Skeletal muscle tissue (tissue), 4 donors: Measurements from ENCODE around the gene CYP1B1. TPM values are rescaled to one million over a fixed set of nuclear protein-coding genes. Genes with fewer than 3 reads are reported as not detected.
"Not testable (repeated sequence)": the region's sequence is repeated elsewhere in the genome, so short reads cannot be mapped to it uniquely, and the experiment has no call there.

Source experiments
- H3K27ac ChIP-seq: one replicate; pipeline ENCODE4 v1.7.0; 2013; ENCODE audit warnings: mild to moderate bottlenecking, low read depth, low read length, inconsistent platforms
- H3K27me3 ChIP-seq, 3 donors: one replicate each; pipeline ENCODE4 v1.7.0; 2013; ENCODE audit warnings: low read length in 3 of 3; ENCODE audit not compliant: control insufficient read depth in 3 of 3, insufficient read depth in 3 of 3
- H3K36me3 ChIP-seq, 3 donors: one replicate each; pipeline ENCODE4 v1.7.0; 2013; ENCODE audit warnings: low read length in 3 of 3; ENCODE audit not compliant: control insufficient read depth in 3 of 3, insufficient read depth in 3 of 3
- H3K4me1 ChIP-seq, 3 donors: one replicate each; pipeline ENCODE4 v1.7.0; 2013; ENCODE audit warnings: low read length in 3 of 3, mild to moderate bottlenecking in 3 of 3; ENCODE audit not compliant: control insufficient read depth in 3 of 3, insufficient read depth in 3 of 3
- H3K4me3 ChIP-seq, 3 donors: one replicate each; pipeline ENCODE4 v1.7.0; 2013; ENCODE audit warnings: low read length in 3 of 3
- H3K9ac ChIP-seq, 3 donors: one replicate each; pipeline ENCODE4 v1.7.0; 2013; ENCODE audit warnings: low read length in 3 of 3, mild to moderate bottlenecking in 3 of 3, moderate library complexity in 2 of 3, low read depth in 1 of 3
- H3K9me3 ChIP-seq, 3 donors: one replicate each; pipeline ENCODE4 v1.7.0; 2013; ENCODE audit warnings: low read length in 3 of 3; ENCODE audit not compliant: control insufficient read depth in 3 of 3
- total RNA-seq: library from RNA; depleted of rRNA; stranded (reverse); fragments of >200 nt; gene quantifications from one replicate; pipeline ENCODE4 v1.2.3, GENCODE V29; 2014
- donor health status: Osteomylitis.

CYP1B1 gene
- total RNA-seq, 1 donor from 2014 or later = 4.7 TPM

GRCh38 chr2:38021589-38021988 lies 54.4 kb downstream of the CYP1B1 start:
- H3K4me1 ChIP-seq = no peaks in the 10 kb centered on the region

GRCh38 chr2:38020359-38021069 lies 55.4 kb downstream of the CYP1B1 start:
- H3K4me1 ChIP-seq, H3K36me3 ChIP-seq, H3K9ac ChIP-seq, H3K27me3 ChIP-seq, H3K4me3 ChIP-seq, H3K9me3 ChIP-seq, H3K27ac ChIP-seq: not testable (repeated sequence)

More at GRCh38 chr2:38021589-38021988, 54.4 kb downstream of the CYP1B1 start:
- Histone ChIP-seq H3K27ac (no peak overlapping the region), H3K4me3 (no peak overlapping the region), H3K36me3 (no peaks in the 10 kb centered on the region), H3K9me3 (no peaks in the 10 kb centered on the region), H3K27me3 (no peaks in the 10 kb centered on the region), H3K9ac (no peak overlapping the region)

GRCh38 chr2:38017836-38018235 lies 58.1 kb downstream of the CYP1B1 start:
- H3K4me1 ChIP-seq = no peaks in the 10 kb centered on the region
- H3K4me3 ChIP-seq = no peak overlapping the region
- no peak overlapping the region for H3K27ac ChIP-seq
- H3K9ac ChIP-seq = no peak overlapping the region
- H3K9me3 ChIP-seq = no peaks in the 10 kb centered on the region
- H3K27me3 ChIP-seq = no peaks in the 10 kb centered on the region
- H3K36me3 ChIP-seq = no peaks in the 10 kb centered on the region

Other genes with a start within 250 kb of the CYP1B1 start
- 12.0 TPM for gene RMDN2, start 150.9 kb downstream of the CYP1B1 start, total RNA-seq